HG03045 (cell line): ENCODE measurements around the gene TRAF3IP1.
"Not testable (repeated sequence)": the region's sequence is repeated elsewhere in the genome, so short reads cannot be mapped to it uniquely, and the experiment has no call there.

Source experiments
- ATAC-seq: cut with Tn5 transposase; IDR thresholded peaks from one replicate; pipeline ENCODE4 v1.9.1; 2021; ENCODE audit warnings: mild to moderate bottlenecking, moderate library complexity; ENCODE audit not compliant: unreplicated experiment

Gene TRAF3IP1

GRCh38 chr2:238442257-238442656, 121.9 kb downstream of the TRAF3IP1 start:
- ATAC-seq = not testable (repeated sequence)

- ATAC-seq = no peak
Measured at GRCh38 chr2:238444242-238444641, 123.9 kb downstream of the TRAF3IP1 start.

- ATAC-seq = no peak
Measured at GRCh38 chr2:238445409-238446190, 125.3 kb downstream of the TRAF3IP1 start.

- no peak for ATAC-seq
Measured at GRCh38 chr2:238446371-238446770, 126.1 kb downstream of the TRAF3IP1 start.

- ATAC-seq = no peak
Measured at GRCh38 chr2:238448031-238448955, 128.0 kb downstream of the TRAF3IP1 start.

GRCh38 chr2:238449241-238449640, 128.9 kb downstream of the TRAF3IP1 start:
- no peak for ATAC-seq

- no peak for ATAC-seq
Measured at GRCh38 chr2:238449909-238450417, 129.6 kb downstream of the TRAF3IP1 start.

- ATAC-seq = no peak
Measured at GRCh38 chr2:238450440-238450861, 130.1 kb downstream of the TRAF3IP1 start.
